ENCODE results near the gene SMIM13. TPM values are rescaled to one million over a fixed set of nuclear protein-coding genes. Genes with fewer than 3 reads are reported as not detected.

SMIM13 gene
- total and polyA plus RNA-seq, 2 donors (not counting 3 experiments of a cell fraction or from before 2014, with no cell fraction given): 3.2 to 14.7 TPM

DNA sequence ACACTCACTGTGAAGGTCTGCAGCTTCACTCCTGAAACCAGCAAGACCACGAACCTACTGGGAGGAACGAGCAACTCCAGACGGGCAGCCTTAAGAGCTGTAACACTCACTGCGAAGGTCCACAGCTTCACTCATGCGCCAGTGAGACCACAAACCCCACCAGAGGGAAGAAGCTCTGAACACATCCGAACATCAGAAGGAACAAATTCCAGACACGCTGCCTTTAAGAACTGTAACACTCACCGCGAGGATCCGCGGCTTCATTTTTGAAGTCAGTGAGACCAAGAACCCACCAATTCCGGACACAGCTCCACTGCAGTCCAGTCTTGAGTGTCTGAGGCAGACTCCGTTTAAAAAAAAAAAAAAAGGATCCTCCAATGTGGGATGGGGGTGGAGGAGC is 78.3 kb downstream of the SMIM13 start:
- H3K27ac ChIP-seq (ENCODE audit: insufficient read depth, low read depth, low read length): no peak overlapping the region
- intact Hi-C loops (cut with micrococcal nuclease) (loop anchor here (1.0 kb wide), 5 partner anchors 28 to 324 kb away; partner anchors contain the start of gene NEDD9), dilution Hi-C loops (cut with MboI; ENCODE audit: extremely low pct_ligation_motif_present, low sequenced_read_pairs) (no loop called here)
- H3K79me2 ChIP-seq (ENCODE audit: control insufficient read depth, insufficient read depth, low read length): no peaks in the 10 kb centered on the region
- no peak overlapping the region for H2AFZ ChIP-seq (ENCODE audit: low read depth, low read length)
- H3K9me1 ChIP-seq (replicated peaks; ENCODE audit: control insufficient read depth, extremely low read depth, insufficient read depth, low read length): no peaks in the 10 kb centered on the region
- no peaks in the 10 kb centered on the region for H3K4me1 ChIP-seq (ENCODE audit: control insufficient read depth, extremely low read depth, insufficient read depth, low read length)
- no peak overlapping the region for H3K9ac ChIP-seq (replicated peaks; ENCODE audit: extremely low read depth, insufficient read depth, low read length)
- CTCF ChIA-PET: interaction anchor here (0.8 to 6.2 kb wide), 22 partner anchors 8 to 404 kb away, joined by 3 to 70 read pairs (median 3); partner anchors contain the start of genes NEDD9 and SMIM13
- H3K27me3 ChIP-seq (ENCODE audit: control insufficient read depth in 2 of 2, insufficient read depth in 2 of 2, low read length in 2 of 2): no peaks in the 10 kb centered on the region
- no peak for TF ChIP-seq MYC (IDR thresholded peaks at IDR 0.05; ENCODE audit: low read depth, low read length)
- TF ChIP-seq POLR2A (IDR thresholded peaks at IDR 0.05; ENCODE audit: low read depth, low read length): no peak
- no peak for TF ChIP-seq GATA2 (IDR thresholded peaks at IDR 0.05; ENCODE audit: insufficient read depth, insufficient read length, low read depth, low read length)
- TF ChIP-seq, protein P1, sequence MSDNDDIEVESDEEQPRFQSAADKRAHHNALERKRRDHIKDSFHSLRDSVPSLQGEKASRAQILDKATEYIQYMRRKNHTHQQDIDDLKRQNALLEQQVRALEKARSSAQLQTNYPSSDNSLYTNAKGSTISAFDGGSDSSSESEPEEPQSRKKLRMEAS (IDR thresholded peaks at IDR 0.05; ENCODE audit: insufficient read depth, insufficient read length): no peak
- no peak for TF ChIP-seq POLR2AphosphoS5 (IDR thresholded peaks at IDR 0.05; ENCODE audit: insufficient read depth, low read depth, low read length)
- DNase-seq (ENCODE audit: low read depth, low spot score) (no peak), FAIRE-seq (no peak)
- BruUV-seq (replicated peaks): TSS peak; percentile 16
- no peak overlapping the region for H3K4me2 ChIP-seq (ENCODE audit: insufficient read depth, low read length)
- no peaks in the 10 kb centered on the region for H3K9me3 ChIP-seq (replicated peaks; ENCODE audit: control insufficient read depth, insufficient read depth, low read length)
- no peaks in the 10 kb centered on the region for H3K36me3 ChIP-seq (ENCODE audit: control insufficient read depth in 2 of 2, extremely low read depth in 1 of 2, insufficient read depth in 2 of 2, low read length in 2 of 2)
- no peak overlapping the region for H3K4me3 ChIP-seq (replicated peaks in 1 of 3; ENCODE audit: insufficient read depth in 1 of 3, low read depth in 1 of 3, low read length in 3 of 3)
- no peaks in the 10 kb centered on the region for H4K20me1 ChIP-seq (replicated peaks; ENCODE audit: control insufficient read depth, extremely low read depth, insufficient read depth, low read length)
- POLR2A ChIA-PET: no interaction called here

DNA sequence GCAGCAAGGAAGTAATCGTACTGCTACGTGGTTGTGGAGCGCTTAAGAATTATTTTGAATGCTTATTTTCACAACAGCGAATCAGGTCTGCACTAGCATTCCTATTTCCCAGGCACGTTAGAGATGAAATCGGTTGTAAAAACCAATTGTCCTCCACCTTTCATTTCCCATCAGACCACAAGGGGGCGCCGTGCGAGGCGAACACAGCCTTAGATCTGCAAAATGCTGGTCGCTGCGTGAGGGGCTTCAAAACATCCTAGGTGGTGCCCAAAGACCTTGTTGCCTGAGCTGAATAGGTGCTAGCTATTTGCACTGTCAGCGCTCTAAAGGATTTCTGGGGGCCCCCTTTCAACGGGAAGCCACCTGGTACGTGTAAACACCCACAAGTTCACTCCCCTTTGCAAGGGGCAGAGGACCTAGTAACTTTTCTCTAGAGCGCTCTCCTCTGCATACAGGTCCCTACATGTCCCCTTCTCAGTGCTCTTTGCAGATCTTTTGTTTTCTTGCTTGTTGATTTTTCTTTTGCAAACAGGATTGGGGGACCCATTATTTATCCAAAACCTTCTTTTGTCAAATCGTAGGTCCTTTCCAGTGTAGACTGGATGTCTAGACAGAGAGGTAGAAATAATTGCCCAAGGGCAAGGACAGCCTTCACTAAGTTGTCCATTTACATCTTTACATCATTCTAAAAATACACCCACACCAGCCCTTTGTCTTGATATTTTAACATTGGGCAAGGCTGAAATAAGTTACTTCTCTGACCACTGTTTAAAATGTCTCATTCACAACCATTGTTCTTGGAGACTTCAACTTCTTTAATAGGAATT is 79.1 kb downstream of the SMIM13 start:
- no peaks in the 10 kb centered on the region for H3K9me1 ChIP-seq (replicated peaks; ENCODE audit: control insufficient read depth, extremely low read depth, insufficient read depth, low read length)
- H3K4me1 ChIP-seq (ENCODE audit: control insufficient read depth, extremely low read depth, insufficient read depth, low read length): no peaks in the 10 kb centered on the region
- no peaks in the 10 kb centered on the region for H3K36me3 ChIP-seq (ENCODE audit: control insufficient read depth in 2 of 2, extremely low read depth in 1 of 2, insufficient read depth in 2 of 2, low read length in 2 of 2)
- no peaks in the 10 kb centered on the region for H4K20me1 ChIP-seq (replicated peaks; ENCODE audit: control insufficient read depth, extremely low read depth, insufficient read depth, low read length)
- H3K79me2 ChIP-seq (ENCODE audit: control insufficient read depth, insufficient read depth, low read length): no peaks in the 10 kb centered on the region
- DNase-seq (ENCODE audit: low read depth, low spot score) (peak; percentile 71), FAIRE-seq (peak; percentile 91)
- CTCF ChIA-PET: interaction anchor here (0.8 to 6.2 kb wide), 15 partner anchors 12 to 329 kb away, joined by 3 to 70 read pairs (median 3); partner anchors contain the start of genes NEDD9 and SMIM13
- intact Hi-C loops (cut with micrococcal nuclease): loop anchor here (1.0 kb wide), 5 partner anchors 28 to 324 kb away; partner anchors contain the start of gene NEDD9
- H3K4me3 ChIP-seq (replicated peaks in 1 of 3; ENCODE audit: insufficient read depth in 1 of 3, low read depth in 1 of 3, low read length in 3 of 3): no peak overlapping the region
- H3K4me2 ChIP-seq (ENCODE audit: insufficient read depth, low read length): no peak overlapping the region
- H3K9me3 ChIP-seq (replicated peaks; ENCODE audit: control insufficient read depth, insufficient read depth, low read length): no peaks in the 10 kb centered on the region
- no TSS peak for BruUV-seq (replicated peaks)
- no peak overlapping the region for H3K9ac ChIP-seq (replicated peaks; ENCODE audit: extremely low read depth, insufficient read depth, low read length)
- POLR2A ChIA-PET: no interaction called here
- no peak for TF ChIP-seq JUN (IDR thresholded peaks at IDR 0.05; ENCODE audit: borderline replicate concordance, insufficient read depth, insufficient read length, low read depth)
- TF ChIP-seq, protein P2, sequence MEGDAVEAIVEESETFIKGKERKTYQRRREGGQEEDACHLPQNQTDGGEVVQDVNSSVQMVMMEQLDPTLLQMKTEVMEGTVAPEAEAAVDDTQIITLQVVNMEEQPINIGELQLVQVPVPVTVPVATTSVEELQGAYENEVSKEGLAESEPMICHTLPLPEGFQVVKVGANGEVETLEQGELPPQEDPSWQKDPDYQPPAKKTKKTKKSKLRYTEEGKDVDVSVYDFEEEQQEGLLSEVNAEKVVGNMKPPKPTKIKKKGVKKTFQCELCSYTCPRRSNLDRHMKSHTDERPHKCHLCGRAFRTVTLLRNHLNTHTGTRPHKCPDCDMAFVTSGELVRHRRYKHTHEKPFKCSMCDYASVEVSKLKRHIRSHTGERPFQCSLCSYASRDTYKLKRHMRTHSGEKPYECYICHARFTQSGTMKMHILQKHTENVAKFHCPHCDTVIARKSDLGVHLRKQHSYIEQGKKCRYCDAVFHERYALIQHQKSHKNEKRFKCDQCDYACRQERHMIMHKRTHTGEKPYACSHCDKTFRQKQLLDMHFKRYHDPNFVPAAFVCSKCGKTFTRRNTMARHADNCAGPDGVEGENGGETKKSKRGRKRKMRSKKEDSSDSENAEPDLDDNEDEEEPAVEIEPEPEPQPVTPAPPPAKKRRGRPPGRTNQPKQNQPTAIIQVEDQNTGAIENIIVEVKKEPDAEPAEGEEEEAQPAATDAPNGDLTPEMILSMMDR (IDR thresholded peaks at IDR 0.05; ENCODE audit: extremely low read depth in 1 of 2, insufficient read depth in 1 of 2, low read depth in 1 of 2, low read length in 2 of 2): peak; percentile 78 to 82
- dilution Hi-C loops (cut with MboI; ENCODE audit: extremely low pct_ligation_motif_present, low sequenced_read_pairs): no loop called here
- H3K27me3 ChIP-seq (ENCODE audit: control insufficient read depth in 2 of 2, insufficient read depth in 2 of 2, low read length in 2 of 2): no peaks in the 10 kb centered on the region
- no peak overlapping the region for H2AFZ ChIP-seq (ENCODE audit: low read depth, low read length)
- H3K27ac ChIP-seq (ENCODE audit: insufficient read depth, low read depth, low read length): no peak overlapping the region
